ENCODE measurements around the gene TMEM18. TPM values are rescaled to one million over a fixed set of nuclear protein-coding genes. Genes with fewer than 3 reads are reported as not detected.

Gene TMEM18
- total and polyA plus RNA-seq, 2 donors (not counting 1 experiment from before 2014, with no cell fraction given) = 15.2 to 39.7 TPM

DNA sequence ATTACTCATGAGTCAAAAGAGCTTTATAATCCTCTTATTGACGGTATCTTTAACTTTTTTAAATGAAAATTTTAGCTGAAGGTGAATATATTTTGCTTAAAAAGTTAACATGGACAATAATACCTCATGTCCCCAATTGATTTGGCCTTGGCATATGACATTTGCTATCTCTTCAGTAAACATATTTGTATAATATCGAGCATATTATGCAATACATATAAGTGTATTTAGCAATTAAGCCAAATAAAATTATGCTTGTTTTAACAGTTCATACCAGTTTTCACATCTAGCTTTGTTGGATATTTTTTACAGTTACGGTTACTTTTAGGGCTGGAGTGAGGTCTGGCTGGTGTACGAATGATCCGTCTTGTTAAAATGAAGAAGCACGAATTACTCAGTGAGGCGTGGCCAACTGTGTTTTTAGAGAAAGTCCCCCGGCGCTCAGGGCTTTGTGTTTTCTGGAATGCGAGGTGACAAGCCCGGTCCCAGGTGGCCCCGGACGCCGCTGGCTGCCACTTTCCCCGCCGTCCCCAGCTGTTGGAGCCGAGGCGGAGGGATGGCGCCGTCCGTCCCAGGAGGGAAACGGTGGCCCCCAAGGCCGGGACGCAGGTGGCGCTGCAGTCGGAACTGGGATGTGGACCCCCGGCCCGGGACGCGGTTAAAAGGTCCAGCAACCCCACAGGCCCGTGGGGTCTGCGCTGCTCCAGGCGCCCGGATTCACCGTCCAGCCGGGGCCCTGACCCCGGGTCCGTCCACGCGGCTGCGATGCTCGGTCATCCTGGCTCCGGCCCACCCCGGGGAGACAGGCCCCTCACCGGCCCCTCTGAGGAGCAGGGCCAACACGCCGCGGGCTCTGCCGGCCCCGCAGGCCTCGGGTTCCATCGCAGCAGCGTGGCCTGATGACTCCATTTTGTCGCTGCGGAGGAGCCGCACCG, 41.3 kb downstream of the TMEM18 start:
- H2AFZ ChIP-seq (ENCODE audit: low read length) = no peak overlapping the region
- no peaks in the 10 kb centered on the region for H4K20me1 ChIP-seq (ENCODE audit: control insufficient read depth, extremely low read depth, insufficient read depth, low read length)
- TF ChIP-seq, protein P1, sequence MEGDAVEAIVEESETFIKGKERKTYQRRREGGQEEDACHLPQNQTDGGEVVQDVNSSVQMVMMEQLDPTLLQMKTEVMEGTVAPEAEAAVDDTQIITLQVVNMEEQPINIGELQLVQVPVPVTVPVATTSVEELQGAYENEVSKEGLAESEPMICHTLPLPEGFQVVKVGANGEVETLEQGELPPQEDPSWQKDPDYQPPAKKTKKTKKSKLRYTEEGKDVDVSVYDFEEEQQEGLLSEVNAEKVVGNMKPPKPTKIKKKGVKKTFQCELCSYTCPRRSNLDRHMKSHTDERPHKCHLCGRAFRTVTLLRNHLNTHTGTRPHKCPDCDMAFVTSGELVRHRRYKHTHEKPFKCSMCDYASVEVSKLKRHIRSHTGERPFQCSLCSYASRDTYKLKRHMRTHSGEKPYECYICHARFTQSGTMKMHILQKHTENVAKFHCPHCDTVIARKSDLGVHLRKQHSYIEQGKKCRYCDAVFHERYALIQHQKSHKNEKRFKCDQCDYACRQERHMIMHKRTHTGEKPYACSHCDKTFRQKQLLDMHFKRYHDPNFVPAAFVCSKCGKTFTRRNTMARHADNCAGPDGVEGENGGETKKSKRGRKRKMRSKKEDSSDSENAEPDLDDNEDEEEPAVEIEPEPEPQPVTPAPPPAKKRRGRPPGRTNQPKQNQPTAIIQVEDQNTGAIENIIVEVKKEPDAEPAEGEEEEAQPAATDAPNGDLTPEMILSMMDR (conservative IDR thresholded peaks at IDR 0.05 in 1 of 2, IDR thresholded peaks at IDR 0.05 in 1 of 2; ENCODE audit: low read depth in 1 of 2, low read length in 2 of 2) = no peak
- TF ChIP-seq EZH2 (IDR thresholded peaks at IDR 0.05; ENCODE audit: low read length, missing control alignments) = no peak
- no peaks in the 10 kb centered on the region for H3K36me3 ChIP-seq (ENCODE audit: control insufficient read depth, insufficient read depth, low read length)
- H3K9me3 ChIP-seq (ENCODE audit: control insufficient read depth, insufficient read depth, low read depth, low read length) = no peaks in the 10 kb centered on the region
- H3K4me1 ChIP-seq (ENCODE audit: control insufficient read depth, extremely low read depth, insufficient read depth, low read length) = no peaks in the 10 kb centered on the region
- no peak overlapping the region for H3K9ac ChIP-seq (ENCODE audit: insufficient read depth, low read length)
- H3K27me3 ChIP-seq (ENCODE audit: control insufficient read depth, insufficient read depth, low read length) = no peaks in the 10 kb centered on the region
- H3K4me2 ChIP-seq (ENCODE audit: extremely low read depth, insufficient read depth, low read length) = no peak overlapping the region
- H3K4me3 ChIP-seq (replicated peaks in 1 of 4; ENCODE audit: control extremely low read depth in 1 of 4, insufficient read depth in 1 of 4, low read depth in 3 of 4, low read length in 4 of 4) = no peak overlapping the region
- H3K79me2 ChIP-seq (ENCODE audit: control insufficient read depth, insufficient read depth, low read length) = no peaks in the 10 kb centered on the region
- H3K27ac ChIP-seq (ENCODE audit: insufficient read depth, low read length) = no peak overlapping the region
- no peak for DNase-seq (ENCODE audit: low read depth in 2 of 2)

DNA sequence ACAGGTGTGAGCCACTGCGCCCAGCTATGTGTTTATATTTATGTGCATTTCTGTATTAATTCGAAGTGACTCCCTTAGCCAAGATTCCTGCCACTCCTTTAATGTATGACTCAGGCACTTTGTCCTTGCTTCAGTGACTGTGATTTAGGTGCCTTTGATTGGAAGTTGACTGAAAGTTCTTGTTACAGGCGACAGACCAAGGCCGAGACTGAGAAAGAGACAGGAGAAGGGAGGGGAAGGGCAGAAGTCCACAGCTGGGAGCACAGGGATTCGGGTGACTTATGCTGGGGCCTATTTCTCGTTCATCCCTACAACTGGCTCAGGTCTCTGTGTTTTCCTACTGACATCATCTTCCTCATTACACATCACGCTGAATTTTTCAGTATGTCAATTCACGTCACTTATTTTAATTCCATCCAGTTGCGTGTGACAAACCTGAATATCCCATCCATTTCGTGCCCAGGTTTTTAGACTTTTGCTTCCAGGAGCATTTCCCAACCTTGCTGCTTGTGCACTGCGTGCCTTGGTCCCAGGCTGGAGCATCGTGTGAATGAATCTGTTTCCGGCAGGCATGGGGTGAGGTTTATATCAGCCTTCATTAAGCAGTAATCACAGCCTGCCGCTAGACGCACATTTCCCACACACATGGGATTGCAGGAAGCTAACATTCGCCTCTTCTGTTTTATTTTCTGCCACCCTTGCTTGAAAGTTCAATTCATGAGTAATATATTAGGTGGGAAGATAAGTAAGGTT, 42.4 kb downstream of the TMEM18 start:
- Histone ChIP-seq H3K27ac (ENCODE audit: insufficient read depth, low read length) (no peak overlapping the region), H3K27me3 (ENCODE audit: control insufficient read depth, insufficient read depth, low read length) (no peaks in the 10 kb centered on the region), H3K4me1 (ENCODE audit: control insufficient read depth, extremely low read depth, insufficient read depth, low read length) (no peaks in the 10 kb centered on the region), H3K36me3 (ENCODE audit: control insufficient read depth, insufficient read depth, low read length) (no peaks in the 10 kb centered on the region), H2AFZ (ENCODE audit: low read length) (no peak overlapping the region), H3K79me2 (ENCODE audit: control insufficient read depth, insufficient read depth, low read length) (no peaks in the 10 kb centered on the region), H4K20me1 (ENCODE audit: control insufficient read depth, extremely low read depth, insufficient read depth, low read length) (no peaks in the 10 kb centered on the region), H3K4me2 (ENCODE audit: extremely low read depth, insufficient read depth, low read length) (no peak overlapping the region), H3K4me3 (replicated peaks in 1 of 4; ENCODE audit: control extremely low read depth in 1 of 4, insufficient read depth in 1 of 4, low read depth in 3 of 4, low read length in 4 of 4) (no peak overlapping the region), H3K9me3 (ENCODE audit: control insufficient read depth, insufficient read depth, low read depth, low read length) (no peaks in the 10 kb centered on the region), H3K9ac (ENCODE audit: insufficient read depth, low read length) (no peak overlapping the region)
- DNase-seq (ENCODE audit: low read depth in 2 of 2) = no peak
- TF ChIP-seq, protein P1 (conservative IDR thresholded peaks at IDR 0.05 in 1 of 2, IDR thresholded peaks at IDR 0.05 in 1 of 2; ENCODE audit: low read depth in 1 of 2, low read length in 2 of 2) = no peak
- TF ChIP-seq EZH2 (IDR thresholded peaks at IDR 0.05; ENCODE audit: low read length, missing control alignments) = no peak

DNA sequence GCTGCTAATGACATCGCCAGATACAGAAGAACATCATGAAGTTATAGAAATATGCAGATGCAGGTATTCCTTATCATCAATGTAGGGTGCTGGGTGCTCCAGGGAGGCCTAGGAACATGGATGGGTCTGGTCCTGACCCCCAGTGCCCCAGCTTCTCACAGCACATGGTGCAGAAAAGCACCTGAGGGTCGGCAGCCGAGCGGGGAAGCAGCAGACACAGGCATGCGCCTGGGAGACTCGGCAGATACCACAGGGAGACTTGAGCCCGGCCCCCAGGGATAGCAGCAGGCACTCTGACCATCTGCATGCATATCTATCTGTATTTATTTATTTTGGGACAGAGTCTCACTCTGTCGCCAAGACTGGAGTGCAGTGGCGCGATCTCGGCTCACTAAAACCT, 43.2 kb downstream of the TMEM18 start:
- Histone ChIP-seq H3K4me1 (ENCODE audit: control insufficient read depth, extremely low read depth, insufficient read depth, low read length) (no peaks in the 10 kb centered on the region), H3K4me3 (replicated peaks in 1 of 4; ENCODE audit: control extremely low read depth in 1 of 4, insufficient read depth in 1 of 4, low read depth in 3 of 4, low read length in 4 of 4) (no peak overlapping the region), H3K9me3 (ENCODE audit: control insufficient read depth, insufficient read depth, low read depth, low read length) (no peaks in the 10 kb centered on the region), H3K27ac (ENCODE audit: insufficient read depth, low read length) (no peak overlapping the region), H3K27me3 (ENCODE audit: control insufficient read depth, insufficient read depth, low read length) (no peaks in the 10 kb centered on the region), H2AFZ (ENCODE audit: low read length) (no peak overlapping the region), H3K36me3 (ENCODE audit: control insufficient read depth, insufficient read depth, low read length) (no peaks in the 10 kb centered on the region), H4K20me1 (ENCODE audit: control insufficient read depth, extremely low read depth, insufficient read depth, low read length) (no peaks in the 10 kb centered on the region), H3K79me2 (ENCODE audit: control insufficient read depth, insufficient read depth, low read length) (no peaks in the 10 kb centered on the region), H3K9ac (ENCODE audit: insufficient read depth, low read length) (no peak overlapping the region), H3K4me2 (ENCODE audit: extremely low read depth, insufficient read depth, low read length) (no peak overlapping the region)
- DNase-seq (ENCODE audit: low read depth in 2 of 2) = no peak
- TF ChIP-seq EZH2 (IDR thresholded peaks at IDR 0.05; ENCODE audit: low read length, missing control alignments) = no peak
- TF ChIP-seq, protein P1 (conservative IDR thresholded peaks at IDR 0.05 in 1 of 2, IDR thresholded peaks at IDR 0.05 in 1 of 2; ENCODE audit: low read depth in 1 of 2, low read length in 2 of 2) = no peak

Measured in fibroblast of lung (primary cell).